Osteoblast (primary cell): Measurements from ENCODE around the gene NOP16. TPM values are rescaled to one million over a fixed set of nuclear protein-coding genes. Genes with fewer than 3 reads are reported as not detected.

Experiments used
- DNase-seq: peaks from one replicate; pipeline ENCODE4 v3.0.0; 2011; ENCODE audit warnings: low spot score, mixed read lengths; ENCODE audit not compliant: insufficient read length; ENCODE audit errors: missing footprints
- H2AFZ ChIP-seq: 2 replicates; pipeline ENCODE4 v1.6.0; 2011; ENCODE audit warnings: mild to moderate bottlenecking, low read length
- H3K27ac ChIP-seq: 2 replicates; pipeline ENCODE4 v1.5.1; 2011; ENCODE audit warnings: mild to moderate bottlenecking, low read depth, low read length, moderate library complexity
- H3K27me3 ChIP-seq: 2 replicates; pipeline ENCODE4 v1.6.0; 2012; ENCODE audit warnings: mild to moderate bottlenecking, control low read depth, inconsistent platforms, low read length, moderate library complexity; ENCODE audit not compliant: insufficient read depth
- H3K36me3 ChIP-seq: 2 replicates; pipeline ENCODE4 v1.5.1; 2011; ENCODE audit warnings: mild to moderate bottlenecking, low read length, control low read depth, moderate library complexity; ENCODE audit not compliant: insufficient read depth
- H3K4me1 ChIP-seq: 2 replicates; pipeline ENCODE4 v1.5.1; 2011; ENCODE audit warnings: mild to moderate bottlenecking, low read length, control low read depth, moderate library complexity; ENCODE audit not compliant: insufficient read depth
- H3K4me2 ChIP-seq: 2 replicates; pipeline ENCODE4 v1.6.0; 2011; ENCODE audit warnings: mild to moderate bottlenecking, low read length; ENCODE audit not compliant: insufficient read depth
- H3K4me3 ChIP-seq: fragments of 200-600 bp; sonication (generic); 3 replicates; pipeline ENCODE4 v1.5.1; 2012; ENCODE audit warnings: mild to moderate bottlenecking, low read length, inconsistent platforms; ENCODE audit not compliant: insufficient read depth
- H3K79me2 ChIP-seq: 2 replicates; pipeline ENCODE4 v1.6.0; 2012; ENCODE audit warnings: mild to moderate bottlenecking, low read length, control low read depth, inconsistent platforms; ENCODE audit not compliant: insufficient read depth
- H3K9me3 ChIP-seq: 2 replicates; pipeline ENCODE4 v1.5.1; 2011; ENCODE audit warnings: low read depth, low read length, control low read depth
- H4K20me1 ChIP-seq: 2 replicates; pipeline ENCODE4 v1.6.0; 2012; ENCODE audit warnings: mild to moderate bottlenecking, low read length, control low read depth; ENCODE audit not compliant: insufficient read depth
- CTCF ChIP-seq: IDR thresholded peaks from 2 replicates; pipeline ENCODE4 v1.5.1; 2011; ENCODE audit warnings: mild to moderate bottlenecking, low read depth, low read length, moderate library complexity; ENCODE audit errors: extremely low read depth
- total RNA-seq: library from RNA; depleted of rRNA; stranded (reverse); fragments of >200 nt; gene quantifications from 2 replicates; pipeline ENCODE4 v1.2.3, GENCODE V29; 2012

The NOP16 gene
- 7.1 and 8.0 TPM in 2 replicates for total RNA-seq

GRCh38 chr5:176388444-176389134 is at the start of gene NOP16, which contains the start of gene HIGD2A:
TSS of gene NOP16 (minus strand) at chr5:176388598. CDS start at chr5:176388539, 59 bp downstream.
TSS of gene HIGD2A (plus strand) at chr5:176388751. CDS start at chr5:176388820, 69 bp downstream.
- peak; percentile 99 for DNase-seq
- peak within 1 kb of the TSS; percentile 83 for H3K27ac ChIP-seq
- H3K4me1 ChIP-seq, result peaks cover 18% of the 10 kb centered on the region
- H3K79me2 ChIP-seq, result peaks cover 39% of the 10 kb centered on the region
- H3K27me3 ChIP-seq, result no peaks in the 10 kb centered on the region
- H3K36me3 ChIP-seq, result peaks cover 41% of the 10 kb centered on the region
- H3K9me3 ChIP-seq, result no peaks in the 10 kb centered on the region
- TF ChIP-seq CTCF, result no peak
- peaks cover 13% of the 10 kb centered on the region for H4K20me1 ChIP-seq
- H2AFZ ChIP-seq, result peak within 1 kb of the TSS; percentile 97
- H3K4me3 ChIP-seq, result peak within 1 kb of the TSS; percentile 90
- peak within 1 kb of the TSS; percentile 94 for H3K4me2 ChIP-seq

GRCh38 chr5:176436656-176437055 is 48.3 kb upstream of the NOP16 start:
- Histone ChIP-seq H3K4me2 (peak overlapping the region; percentile 82), H3K9me3 (no peaks in the 10 kb centered on the region), H3K4me1 (peaks cover 12% of the 10 kb centered on the region), H3K27ac (no peak overlapping the region), H3K79me2 (no peaks in the 10 kb centered on the region), H3K4me3 (peak overlapping the region; percentile 65), H3K27me3 (no peaks in the 10 kb centered on the region), H3K36me3 (no peaks in the 10 kb centered on the region), H2AFZ (peak overlapping the region; percentile 72), H4K20me1 (no peaks in the 10 kb centered on the region)
- peak; percentile 83 for DNase-seq
- no peak for TF ChIP-seq CTCF

- H3K36me3 ChIP-seq, result no peaks in the 10 kb centered on the region
- H3K79me2 ChIP-seq, result no peaks in the 10 kb centered on the region
- peaks cover 6% of the 10 kb centered on the region for H3K4me1 ChIP-seq
- peak; percentile 55 for DNase-seq
- no peak for TF ChIP-seq CTCF
- no peaks in the 10 kb centered on the region for H3K9me3 ChIP-seq
- no peak overlapping the region for H3K4me2 ChIP-seq
- H3K27me3 ChIP-seq, result no peaks in the 10 kb centered on the region
- no peak overlapping the region for H2AFZ ChIP-seq
- no peaks in the 10 kb centered on the region for H4K20me1 ChIP-seq
- H3K27ac ChIP-seq, result no peak overlapping the region
- H3K4me3 ChIP-seq, result no peak overlapping the region
Measured at GRCh38 chr5:176432707-176433106, 44.3 kb upstream of the NOP16 start.

- no peaks in the 10 kb centered on the region for H3K4me1 ChIP-seq
- H3K4me2 ChIP-seq, result no peak overlapping the region
- no peaks in the 10 kb centered on the region for H3K9me3 ChIP-seq
- no peaks in the 10 kb centered on the region for H3K79me2 ChIP-seq
- H3K4me3 ChIP-seq, result no peak overlapping the region
- DNase-seq, result peak; percentile 68
- no peak for TF ChIP-seq CTCF
- H3K27me3 ChIP-seq, result no peaks in the 10 kb centered on the region
- H3K36me3 ChIP-seq, result no peaks in the 10 kb centered on the region
- no peak overlapping the region for H2AFZ ChIP-seq
- no peak overlapping the region for H3K27ac ChIP-seq
- H4K20me1 ChIP-seq, result no peaks in the 10 kb centered on the region
Measured at GRCh38 chr5:176429972-176430371, 41.6 kb upstream of the NOP16 start.
